K562 treated with DMSO at 1 percent for 4 hours (cell line): Measurements from ENCODE around the gene SLC36A2. TPM values are rescaled to one million over a fixed set of nuclear protein-coding genes. Genes with fewer than 3 reads are reported as not detected.

Experiments
- total RNA-seq: library from RNA; unstranded; fragments of 300-600 nt; gene quantifications from 2 replicates; pipeline ENCODE4 v1.2.3, GENCODE V29; 2022; ENCODE audit not compliant: insufficient read depth

Gene SLC36A2
- not detected in 2 replicates for total RNA-seq

DNA sequence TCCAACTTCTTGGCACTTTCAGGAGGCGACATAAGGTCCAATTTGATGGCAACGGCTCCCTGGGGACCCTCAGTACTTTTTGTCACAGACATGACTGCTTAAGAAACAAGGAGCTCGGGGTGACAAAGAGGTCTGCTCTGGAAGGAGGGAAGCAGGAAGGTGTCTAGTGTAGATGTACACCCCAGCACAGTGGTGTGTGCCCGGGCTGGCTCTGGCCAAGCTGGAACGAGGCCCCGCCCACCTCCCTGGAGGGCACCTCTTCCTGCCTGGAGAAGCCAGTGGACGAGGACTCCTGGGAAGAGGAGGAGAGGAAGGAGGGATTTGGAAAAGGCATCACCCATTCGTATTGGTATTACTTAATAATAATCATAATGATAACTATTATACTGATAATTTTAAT, at the start of gene SLC36A2:
TSS of gene SLC36A2 (minus strand) at position 191 of the 400 bp plus-strand sequence. CDS start at position 92, 99 bp downstream.

DNA sequence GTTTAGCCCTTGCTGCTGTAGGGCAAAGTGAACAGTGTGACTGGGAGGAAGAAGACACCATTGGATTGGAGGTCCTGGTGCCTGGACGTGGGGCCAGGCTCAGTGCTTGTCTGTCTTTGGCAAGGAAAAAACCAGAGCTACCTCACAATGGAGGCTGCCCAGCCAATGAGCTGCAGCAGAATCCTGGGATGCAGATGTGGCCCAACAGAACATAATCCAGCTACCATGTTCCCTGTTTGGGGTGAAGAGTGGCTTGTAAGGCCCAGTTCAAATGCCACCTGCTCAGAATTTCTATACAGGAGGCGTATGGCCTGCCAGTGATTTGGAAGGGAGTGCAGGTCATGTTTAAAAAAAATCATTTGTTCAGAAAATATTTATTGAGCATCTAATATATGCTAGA, 43.7 kb downstream of the SLC36A2 start, which contains the start of gene SLC36A3:
TSS of gene SLC36A3 (minus strand) at position 101 of the 400 bp plus-strand sequence. CDS start 412 bp downstream, outside the sequence.

Other genes with a start within 250 kb of the SLC36A2 start
- gene ANXA6, start 189.8 kb downstream of the SLC36A2 start, total RNA-seq = 18.2 and 20.4 TPM in 2 replicates
- 11.7 and 16.5 TPM in 2 replicates for gene CCDC69, start 123.5 kb downstream of the SLC36A2 start, total RNA-seq
- 58.4 and 69.5 TPM in 2 replicates for gene GM2A, start 94.4 kb downstream of the SLC36A2 start, total RNA-seq
- gene SLC36A3, start 43.8 kb downstream of the SLC36A2 start, total RNA-seq = not detected in 2 replicates
- gene SLC36A1, start 100.0 kb upstream of the SLC36A2 start, total RNA-seq = 4.4 and 6.1 TPM in 2 replicates
- gene FAT2, start 243.8 kb upstream of the SLC36A2 start, total RNA-seq = 0.11 TPM in 1 of 2 replicates, not detected in the other